ENCODE data around the gene PLEKHB1. TPM values are rescaled to one million over a fixed set of nuclear protein-coding genes. Genes with fewer than 3 reads are reported as not detected.

The PLEKHB1 gene
- 30.5 TPM for total RNA-seq
- long read RNA-seq, transcript PLEKHB1-201 (7 exons, 2,016 nt), result major isoform, 15 of 24 reads
- long read RNA-seq, partial matches to known transcripts, result 5 of 24 reads
- long read RNA-seq, other reads (novel, unspliced or antisense), result 2 of 24 reads

GRCh38 chr11:73645972-73646631 is at the start of gene PLEKHB1:
PLEKHB1 (plus strand) TSS chr11:73646581; CDS start chr11:73646609, 28 bp downstream.
- intact Hi-C loops (cut with DNase I), result no loop called here
- H3K27ac ChIP-seq, result no peak within 1 kb of the TSS
- DNase-seq (no peak), ATAC-seq (no peak)
- H3K4me3 ChIP-seq, result peak within 1 kb of the TSS; percentile 39
- H3K9me3 ChIP-seq, result no peaks in the 10 kb centered on the region
- no peaks in the 10 kb centered on the region for H3K36me3 ChIP-seq
- H3K27me3 ChIP-seq, result no peaks in the 10 kb centered on the region
- TF ChIP-seq CTCF (IDR thresholded peaks at IDR 0.05), result no peak
- peaks cover 4% of the 10 kb centered on the region for H3K4me1 ChIP-seq

GRCh38 chr11:73597336-73597955 is 48.9 kb upstream of the PLEKHB1 start:
- no peak for TF ChIP-seq CTCF (IDR thresholded peaks at IDR 0.05)
- intact Hi-C loops (cut with DNase I), result no loop called here
- DNase-seq, result no peak

GRCh38 chr11:73597956-73598718 is 48.2 kb upstream of the PLEKHB1 start, which contains the start of gene FAM168A:
FAM168A (minus strand) TSS chr11:73598112; CDS start chr11:73468474, 129,638 bp downstream.
- Histone ChIP-seq H3K36me3 (no peaks in the 10 kb centered on the region), H3K27me3 (no peaks in the 10 kb centered on the region), H3K4me3 (peak within 1 kb of the TSS; percentile 68), H3K4me1 (peaks cover 9% of the 10 kb centered on the region), H3K27ac (peak within 1 kb of the TSS; percentile 73), H3K9me3 (no peaks in the 10 kb centered on the region)
- peak; percentile 98 for ATAC-seq
- peak; percentile 99 for DNase-seq
- peak; percentile 37 for TF ChIP-seq CTCF (IDR thresholded peaks at IDR 0.05)
- intact Hi-C loops (cut with DNase I), result no loop called here

More at GRCh38 chr11:73597336-73597955, 48.9 kb upstream of the PLEKHB1 start:
- peaks cover 9% of the 10 kb centered on the region for H3K4me1 ChIP-seq
- no peak for ATAC-seq
- H3K27me3 ChIP-seq, result no peaks in the 10 kb centered on the region
- no peaks in the 10 kb centered on the region for H3K36me3 ChIP-seq
- H3K27ac ChIP-seq, result peak overlapping the region; percentile 68
- H3K9me3 ChIP-seq, result no peaks in the 10 kb centered on the region
- H3K4me3 ChIP-seq, result peak overlapping the region; percentile 68

- ATAC-seq (no peak), DNase-seq (no peak)
- peak overlapping the region; percentile 68 for H3K4me3 ChIP-seq
- H3K4me1 ChIP-seq, result peaks cover 9% of the 10 kb centered on the region
- H3K27me3 ChIP-seq, result no peaks in the 10 kb centered on the region
- intact Hi-C loops (cut with DNase I), result no loop called here
- TF ChIP-seq CTCF (IDR thresholded peaks at IDR 0.05), result no peak
- H3K36me3 ChIP-seq, result no peaks in the 10 kb centered on the region
- H3K27ac ChIP-seq, result peak overlapping the region; percentile 73
- no peaks in the 10 kb centered on the region for H3K9me3 ChIP-seq
These were observed 47.5 kb upstream of the PLEKHB1 start for GRCh38 chr11:73598719-73599379.

GRCh38 chr11:73612601-73613140 is 33.7 kb upstream of the PLEKHB1 start:
- H3K4me1 ChIP-seq, result no peaks in the 10 kb centered on the region
- no peak for DNase-seq
- no peaks in the 10 kb centered on the region for H3K36me3 ChIP-seq
- H3K27ac ChIP-seq, result no peak overlapping the region
- ATAC-seq, result no peak
- intact Hi-C loops (cut with DNase I), result no loop called here
- no peak overlapping the region for H3K4me3 ChIP-seq
- H3K27me3 ChIP-seq, result no peaks in the 10 kb centered on the region
- TF ChIP-seq CTCF (IDR thresholded peaks at IDR 0.05), result no peak
- H3K9me3 ChIP-seq, result no peaks in the 10 kb centered on the region
